Activated CD4-positive, alpha-beta T cell treated with anti-CD3 and anti-CD28 coated beads, Interleukin-2, amount 50 U/mL, for 1 hour (primary cell): ENCODE measurements around the gene C6orf58.
A peak's percentile ranks its signal among the peaks of the same experiment; 100 is the strongest.

Experiments
- DNase-seq: peaks from one replicate; pipeline ENCODE4 v3.0.0-alpha.2; 2020

The C6orf58 gene

DNA sequence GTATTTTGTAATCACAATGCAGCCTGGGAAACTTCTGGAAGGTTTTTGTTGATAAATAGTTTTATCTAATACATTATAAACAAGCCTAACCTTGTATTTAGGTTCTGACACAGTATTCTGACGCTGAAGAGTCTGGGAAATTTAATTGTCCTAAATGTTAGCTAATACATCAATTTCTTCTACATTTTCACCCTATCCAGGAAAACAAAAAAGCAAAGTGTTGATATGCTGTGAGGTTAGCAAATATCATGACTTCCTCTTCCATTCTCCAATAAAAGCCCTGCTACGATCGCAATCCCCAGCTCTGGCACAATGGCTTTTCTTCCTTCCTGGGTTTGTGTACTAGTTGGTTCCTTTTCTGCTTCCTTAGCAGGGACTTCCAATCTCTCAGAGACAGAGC, at the start of gene C6orf58:
C6orf58 (plus strand) TSS at position 301 of the 400 bp plus-strand sequence; CDS start at position 313, 12 bp downstream.
- DNase-seq, result no peak

DNA sequence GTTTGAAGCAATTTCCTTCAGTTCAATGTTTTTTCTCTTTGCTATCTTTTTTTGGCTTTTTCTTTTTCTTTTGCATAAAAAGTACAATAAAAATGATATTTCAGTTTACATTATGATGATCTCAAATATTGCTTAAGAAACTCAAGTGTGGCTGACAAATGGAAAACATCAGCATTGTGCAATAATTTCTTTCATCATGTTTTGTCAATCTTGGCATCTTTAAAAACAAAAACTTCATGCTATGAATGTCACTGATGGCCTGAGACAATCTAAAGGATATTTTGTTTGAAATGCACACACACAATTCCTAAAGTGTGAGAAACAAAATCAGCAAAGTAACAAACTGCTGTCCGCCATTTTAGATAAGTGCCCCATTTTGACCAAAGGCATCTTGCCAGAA, 44.0 kb upstream of the C6orf58 start:
- no peak for DNase-seq

DNA sequence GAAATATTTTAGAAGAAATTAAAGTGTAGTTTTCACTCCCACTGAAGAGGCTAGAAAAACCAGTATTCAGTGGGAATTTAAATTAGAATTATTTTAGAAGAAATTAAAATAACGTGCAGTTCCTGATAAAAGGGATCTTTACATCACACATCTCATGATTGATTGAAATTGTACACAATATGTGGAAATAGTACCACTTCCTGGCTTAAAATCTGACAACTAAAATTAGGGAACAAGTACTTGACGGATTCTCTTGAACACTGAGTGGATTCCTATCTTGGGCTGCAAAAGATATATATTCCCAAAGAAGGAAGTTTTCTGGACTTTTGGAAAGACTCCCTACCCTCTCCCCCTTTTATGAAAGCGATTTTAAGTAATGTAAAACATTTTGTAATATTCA, 43.2 kb upstream of the C6orf58 start:
- no peak for DNase-seq

DNA sequence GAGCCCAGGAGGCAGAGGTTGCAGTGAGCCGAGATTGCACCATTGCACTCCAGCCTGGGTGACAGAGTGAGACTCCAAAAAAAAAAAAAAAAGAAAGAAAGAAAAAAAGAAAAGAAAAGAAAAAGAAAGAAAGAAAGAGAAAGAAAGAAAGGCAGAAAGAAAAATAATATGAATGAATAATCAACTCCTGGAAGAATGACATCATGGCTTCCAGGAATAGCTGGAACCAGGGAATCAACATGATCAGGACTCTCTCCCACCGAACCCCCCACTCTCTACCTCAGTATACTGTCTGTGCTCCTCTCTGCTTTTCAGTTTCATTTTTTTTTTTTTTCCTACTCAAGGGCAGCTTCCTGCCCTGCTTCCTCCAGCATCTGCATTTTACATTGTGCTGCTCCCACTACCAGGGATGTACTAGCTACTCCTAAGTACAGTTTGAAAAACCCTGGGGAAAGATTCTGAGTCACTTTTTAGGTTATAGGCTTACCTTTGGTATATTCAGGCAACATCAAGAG, 38.2 kb upstream of the C6orf58 start:
- no peak for DNase-seq

DNA sequence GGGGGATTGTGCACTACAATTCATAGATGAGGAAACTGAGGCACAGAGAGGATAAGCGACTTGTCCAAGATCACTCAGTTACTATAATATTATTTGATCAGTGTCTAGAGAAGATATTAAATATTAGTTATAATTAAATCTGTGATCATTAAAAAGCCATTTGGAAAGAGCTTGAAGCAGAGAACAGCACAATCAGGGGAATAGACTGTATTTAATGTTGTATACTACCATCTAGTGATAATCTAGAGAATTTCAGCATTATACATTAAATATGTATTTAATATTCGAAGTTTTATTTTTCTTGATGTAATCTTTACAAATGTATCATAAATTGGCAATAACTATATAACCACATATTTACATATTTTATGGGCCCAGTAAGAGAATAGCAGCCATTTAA, 37.7 kb upstream of the C6orf58 start:
- no peak for DNase-seq

DNA sequence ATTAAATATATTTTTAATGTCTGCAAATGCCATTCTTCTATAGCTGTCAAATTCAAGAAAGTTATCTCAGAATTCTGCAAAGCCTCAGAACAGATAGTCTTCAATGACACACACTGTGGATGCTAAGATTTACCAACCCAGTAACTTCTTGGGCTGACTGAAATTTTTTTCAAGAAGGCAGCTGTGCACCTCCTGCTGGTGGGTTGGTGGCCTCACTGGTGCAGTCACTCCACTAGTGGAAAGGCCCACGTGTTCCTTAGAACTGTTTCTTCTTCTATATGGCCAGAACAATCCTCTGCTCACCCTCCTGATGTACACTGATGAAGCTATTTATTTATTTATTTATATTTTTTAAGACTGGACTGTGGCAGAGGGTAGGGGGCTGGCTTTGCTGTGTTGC, 29.8 kb upstream of the C6orf58 start:
- DNase-seq, result peak; percentile 2

DNA sequence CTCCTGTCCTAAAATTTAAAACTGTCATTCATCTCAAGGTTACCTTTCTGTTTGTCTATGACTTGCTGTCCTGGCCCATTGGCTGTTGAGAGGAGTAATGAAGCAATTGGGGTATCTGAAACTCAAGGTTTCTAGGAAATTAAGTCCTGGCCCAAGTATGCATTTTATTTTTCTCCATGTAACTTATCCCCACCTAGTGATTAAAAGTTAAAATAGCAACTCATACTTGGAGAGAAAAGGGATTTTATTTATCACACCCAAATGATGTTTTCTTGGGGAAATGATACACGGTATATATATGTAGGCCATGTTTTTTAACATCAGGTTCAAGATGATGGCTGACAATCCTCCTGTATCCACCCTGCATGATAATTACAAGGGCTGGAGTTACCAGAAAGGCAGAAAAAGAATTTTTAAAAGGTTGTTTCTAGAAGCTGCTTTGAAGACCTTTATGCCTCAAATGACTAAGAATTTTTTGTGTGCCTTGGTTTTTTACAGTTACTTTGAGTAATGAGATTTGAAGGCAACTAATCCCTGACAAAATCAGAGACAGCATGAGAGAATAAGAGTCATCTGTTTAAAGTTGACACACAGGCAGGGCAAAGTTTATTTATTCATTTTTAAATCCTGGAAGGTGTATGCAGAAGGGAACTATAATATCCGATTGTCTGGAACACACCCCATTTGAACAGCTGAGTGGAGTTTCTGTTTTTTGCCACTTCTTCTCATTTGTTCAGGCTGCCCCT, 28.9 kb upstream of the C6orf58 start:
- no peak for DNase-seq

DNA sequence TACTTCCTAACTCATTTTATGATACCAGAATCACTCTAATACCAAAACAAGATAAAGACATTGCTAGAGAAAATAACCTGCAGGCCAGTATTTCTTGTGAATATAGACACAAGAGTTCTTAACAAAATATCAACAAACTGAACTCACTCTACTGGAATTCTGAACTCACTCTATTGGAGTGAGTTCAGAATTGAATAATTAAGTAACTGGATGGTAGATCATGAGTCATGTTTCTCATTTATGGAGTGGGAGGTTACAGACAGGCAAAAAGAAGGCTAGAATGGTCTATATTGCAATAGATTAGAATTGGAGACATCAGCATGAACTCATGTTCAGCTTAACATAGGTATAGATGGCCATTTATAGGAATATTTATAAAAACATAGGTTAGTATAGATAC, 26.6 kb upstream of the C6orf58 start:
- no peak for DNase-seq

DNA sequence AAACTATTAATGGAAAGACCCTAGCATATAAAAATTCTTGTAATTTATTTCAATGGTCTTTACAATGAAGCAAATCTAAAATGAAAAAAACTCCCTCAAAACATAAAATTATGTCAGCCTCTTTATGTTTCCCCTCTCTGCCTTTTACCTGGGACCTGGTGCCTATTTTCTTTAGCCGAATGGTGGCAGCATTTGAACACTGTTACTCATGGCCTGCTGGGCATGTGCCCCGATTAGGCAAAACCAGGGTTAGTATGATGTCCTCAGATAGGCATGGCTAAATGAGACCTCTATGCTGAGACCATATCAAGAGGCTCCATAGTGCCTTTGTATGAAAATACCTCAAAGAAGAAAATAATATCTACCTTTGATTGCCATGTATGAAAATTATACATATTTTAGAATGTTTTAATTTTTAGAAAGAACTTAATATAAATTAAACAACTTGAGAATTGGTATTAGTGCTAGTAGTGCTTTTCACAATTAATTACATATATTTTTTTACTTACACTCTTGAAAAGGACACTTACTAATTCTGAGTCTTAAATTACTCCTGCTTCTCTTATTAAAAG, 22.5 kb upstream of the C6orf58 start:
- no peak for DNase-seq

DNA sequence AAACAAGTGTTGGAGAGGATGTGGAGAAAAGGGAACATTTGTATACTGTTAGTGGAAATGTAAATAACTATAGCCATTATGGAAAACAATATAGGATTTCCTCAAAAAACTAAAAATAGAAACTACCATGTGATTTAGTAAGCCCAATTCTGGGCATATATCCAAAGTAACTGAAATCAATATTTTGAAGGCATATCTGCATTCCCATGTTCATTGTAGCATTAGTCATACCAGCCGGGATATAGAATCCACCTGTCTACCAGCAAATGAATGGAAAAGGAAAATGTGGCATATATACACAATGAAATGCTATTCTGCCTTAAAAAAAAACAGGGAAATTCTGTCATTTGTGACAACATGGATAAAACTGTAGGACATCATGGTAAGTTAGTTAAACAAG, 15.3 kb upstream of the C6orf58 start:
- no peak for DNase-seq

DNA sequence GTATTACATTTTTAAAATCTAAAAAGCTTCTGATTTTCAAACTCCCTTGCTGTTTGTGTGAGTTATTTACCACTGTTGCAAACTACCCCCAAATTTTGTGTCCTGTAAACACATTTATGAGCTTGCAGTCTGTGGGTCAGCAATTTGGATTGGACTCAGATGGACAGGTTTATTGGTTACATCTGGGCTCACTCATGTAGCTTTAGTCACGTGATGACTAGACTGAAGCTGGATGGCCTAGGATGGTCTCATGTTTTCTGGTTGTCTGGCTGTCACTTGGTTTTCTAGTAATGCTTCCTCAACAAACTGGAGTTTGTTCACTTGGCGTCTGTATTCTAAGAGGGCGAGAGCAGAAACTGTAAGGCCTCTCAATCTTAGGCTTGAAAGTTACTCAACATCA, 12.2 kb upstream of the C6orf58 start:
- DNase-seq, result no peak

DNA sequence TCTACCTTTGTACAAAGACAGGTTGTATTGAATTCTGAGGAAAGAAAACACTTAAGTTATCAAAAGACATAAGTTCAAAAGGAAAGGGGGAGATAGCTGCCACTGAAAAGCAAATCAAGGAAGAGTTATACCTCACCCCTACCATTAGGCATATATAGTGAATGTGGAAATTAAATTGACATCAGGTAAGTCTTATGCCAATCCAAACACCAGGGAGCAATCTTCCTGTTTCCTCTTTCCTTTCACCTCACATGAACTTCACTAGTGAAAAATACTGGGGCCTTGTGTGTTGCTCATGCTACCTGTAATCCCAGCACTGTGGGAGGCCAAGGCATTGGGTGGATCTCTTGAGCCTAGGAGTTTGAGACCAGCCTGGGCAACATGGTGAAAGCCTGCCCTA, 10.9 kb upstream of the C6orf58 start:
- DNase-seq, result no peak

DNA sequence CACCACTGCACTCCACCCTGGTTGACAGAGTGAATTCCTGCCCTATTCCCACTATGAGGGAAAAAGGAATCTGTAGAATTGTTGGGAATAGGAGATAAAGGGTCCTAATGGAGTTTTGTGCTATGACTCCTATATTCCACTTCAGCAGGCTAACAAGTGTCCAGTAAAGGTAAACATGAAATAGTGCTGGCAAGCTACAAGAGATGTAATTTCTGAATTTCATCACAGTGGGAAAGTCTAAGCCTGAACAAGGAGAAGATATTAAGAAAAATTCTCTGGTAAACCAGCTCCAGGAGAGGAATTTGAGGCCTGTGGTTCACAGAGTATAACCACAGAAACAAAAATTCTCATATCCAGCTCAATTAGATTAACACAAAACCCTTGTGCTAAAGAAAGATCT, 10.3 kb upstream of the C6orf58 start:
- no peak for DNase-seq

DNA sequence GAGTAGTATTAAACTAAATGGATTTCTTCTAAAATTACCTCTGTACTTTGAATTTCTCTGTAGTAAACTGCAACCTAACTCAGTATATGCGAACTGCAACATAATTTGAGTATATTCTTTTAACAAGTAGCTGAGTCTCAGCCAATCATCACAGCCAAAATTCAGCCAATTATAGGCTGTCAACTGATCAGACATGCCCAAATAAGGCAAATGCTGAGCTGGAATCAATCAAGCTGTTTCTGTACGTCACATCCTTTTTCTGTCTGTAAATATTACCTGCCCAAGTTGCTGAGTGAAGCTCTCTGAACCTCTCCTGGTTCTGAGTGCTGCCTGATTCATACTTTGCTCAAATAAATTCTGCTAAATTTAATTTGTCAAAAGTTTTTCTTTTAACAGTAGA, 9.5 kb upstream of the C6orf58 start:
- DNase-seq, result no peak

DNA sequence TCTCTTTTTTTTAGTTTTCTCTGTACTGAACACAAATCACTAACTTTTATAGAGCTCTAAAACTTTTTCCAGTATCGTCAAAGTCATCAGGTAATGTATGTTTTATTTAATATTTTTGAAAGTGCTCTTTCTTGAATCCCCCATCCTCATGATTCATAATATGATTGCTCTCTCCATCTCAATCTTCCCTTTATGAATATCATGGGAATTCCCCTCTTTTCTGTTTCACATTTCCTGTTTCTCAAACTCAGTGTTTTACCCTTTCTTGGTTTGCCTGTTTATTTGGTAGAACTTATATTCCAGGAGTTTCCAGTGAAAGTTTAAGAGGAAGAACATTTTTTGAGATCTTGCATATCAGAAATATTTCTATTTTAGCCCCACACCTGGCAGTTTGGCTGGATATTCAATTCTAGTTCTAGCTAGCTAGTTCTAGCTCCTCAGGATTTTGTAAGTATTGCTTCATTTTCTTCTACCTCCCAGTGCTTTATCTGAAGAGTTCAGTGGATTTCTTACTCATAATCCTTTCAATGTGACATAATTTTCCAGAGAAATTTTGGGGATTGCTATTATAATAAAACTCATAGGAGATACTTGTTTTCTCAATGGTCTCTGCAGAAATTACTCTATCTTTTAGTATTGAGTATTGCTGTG, 6.1 kb upstream of the C6orf58 start:
- no peak for DNase-seq

DNA sequence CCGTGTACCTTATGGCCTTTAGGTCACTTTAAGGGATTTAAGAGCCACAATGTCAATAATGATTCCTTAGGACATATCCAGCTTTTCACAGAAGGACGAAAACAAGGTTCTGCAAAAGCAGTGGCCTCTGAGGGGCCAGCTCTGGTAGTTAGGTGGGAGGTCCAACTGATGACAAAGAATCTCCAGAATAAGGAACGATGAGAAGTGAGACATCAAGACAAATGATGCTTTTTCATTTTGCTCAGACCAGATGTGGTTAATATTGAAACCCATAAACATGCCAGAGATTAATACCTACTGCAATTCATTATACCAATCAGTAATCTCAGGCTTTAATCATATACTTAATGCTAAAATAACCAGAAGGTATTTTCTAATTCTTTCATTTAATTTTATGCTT, 1.9 kb downstream of the C6orf58 start:
- no peak for DNase-seq

DNA sequence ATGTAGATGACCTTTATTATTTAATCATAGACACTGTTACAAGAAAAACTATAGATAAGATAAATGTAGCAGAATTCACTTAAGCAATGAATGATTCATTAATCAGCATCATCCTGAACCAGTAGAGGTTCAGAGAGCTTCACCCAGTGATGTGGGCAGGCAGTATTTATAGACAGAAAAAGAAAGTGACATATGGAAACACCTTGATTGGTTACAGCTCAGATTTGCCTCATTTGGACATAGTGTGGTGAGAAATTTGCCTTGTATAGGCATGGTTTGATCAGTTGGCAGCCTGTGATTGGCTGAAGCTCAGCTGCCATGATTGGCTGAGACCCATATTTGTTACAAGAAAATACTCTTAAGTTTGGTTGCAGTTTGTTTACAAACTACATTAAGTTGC, 4.6 kb downstream of the C6orf58 start:
- DNase-seq, result no peak

DNA sequence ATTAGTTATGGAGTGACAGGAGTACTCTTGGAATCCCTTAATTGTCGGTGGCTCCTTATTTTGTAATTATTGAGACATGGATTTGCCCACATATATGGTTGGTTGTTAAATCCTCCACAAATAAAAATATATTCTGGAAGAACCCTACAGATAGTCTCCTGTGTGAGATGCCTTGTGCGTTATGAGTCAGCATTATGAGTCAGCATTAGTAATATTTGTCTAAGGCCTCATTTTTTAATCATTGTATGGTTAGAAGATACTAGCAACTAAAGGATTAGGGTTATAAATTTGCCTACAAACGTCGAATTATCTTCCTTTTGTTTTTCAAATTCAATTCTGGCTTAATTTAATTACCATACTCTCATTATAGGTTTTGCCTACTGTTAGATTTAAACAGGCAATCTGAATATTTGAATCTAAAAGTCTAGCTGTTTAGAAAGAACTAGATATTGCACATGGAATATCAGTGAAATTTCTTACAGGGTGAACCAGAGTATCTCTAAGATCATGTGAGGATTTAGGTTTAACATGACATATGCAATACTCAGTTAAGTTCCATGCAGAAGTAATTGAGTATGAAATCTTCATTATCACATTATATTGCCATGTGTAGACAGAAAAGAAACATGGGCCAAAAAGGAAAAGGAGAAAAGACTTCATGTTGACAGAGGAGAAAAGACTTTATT, 5.9 kb downstream of the C6orf58 start:
- DNase-seq, result no peak

DNA sequence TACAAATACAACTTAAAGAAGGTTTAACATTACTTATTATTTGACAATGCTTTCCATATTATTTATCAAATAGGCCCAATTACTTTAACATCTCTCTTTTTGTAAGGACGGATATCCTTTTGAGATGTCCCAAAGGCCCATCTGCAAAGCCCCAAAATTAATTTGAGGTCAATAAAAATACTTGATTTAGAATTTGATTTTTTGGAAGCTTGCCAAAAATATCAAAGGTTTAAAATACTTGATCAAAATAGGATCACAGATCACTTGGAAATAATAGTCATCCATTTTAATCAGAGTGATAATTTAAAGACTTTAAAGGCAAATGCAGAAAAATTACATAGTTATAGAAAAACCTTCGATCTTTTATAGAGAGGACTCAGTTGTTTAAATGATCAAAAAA, 8.1 kb downstream of the C6orf58 start:
- no peak for DNase-seq

DNA sequence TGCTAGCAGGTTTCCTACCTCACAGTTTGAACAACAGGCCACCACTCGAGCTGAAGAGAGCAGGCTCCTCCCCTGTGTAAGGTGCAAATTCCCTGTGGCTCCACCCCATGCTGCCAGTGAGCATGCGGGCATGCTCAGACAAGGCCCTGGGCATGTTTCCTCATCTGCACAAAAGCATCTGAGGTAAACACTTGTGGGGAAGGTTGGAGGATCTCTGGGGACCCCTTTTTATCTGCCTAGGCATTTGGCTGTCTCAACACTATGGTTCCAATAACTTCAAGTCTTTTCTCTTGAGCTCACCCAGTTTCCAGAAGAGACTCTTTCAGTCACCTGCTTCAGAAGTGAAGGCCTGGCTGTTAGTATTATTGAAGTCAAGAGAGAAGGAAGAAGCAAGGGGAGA, 9.4 kb downstream of the C6orf58 start:
- no peak for DNase-seq

DNA sequence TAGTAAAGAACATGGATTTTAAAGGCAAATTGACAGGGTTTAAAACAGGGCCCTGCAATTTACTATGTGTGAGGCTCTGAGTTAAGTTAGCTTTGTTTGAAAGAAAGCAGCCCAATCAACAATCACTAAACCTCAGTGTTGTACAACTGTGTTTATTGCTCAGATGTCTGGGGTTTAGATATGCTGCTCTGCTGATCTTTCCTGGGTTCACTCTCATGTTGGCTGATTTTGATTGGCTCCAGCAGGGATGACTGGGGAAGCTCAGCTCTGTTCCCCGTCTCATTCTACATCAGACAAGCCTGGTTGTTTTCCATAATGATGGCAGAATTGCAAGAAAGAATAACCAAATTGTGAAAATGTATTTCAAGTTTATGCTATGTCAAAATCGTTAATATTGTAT, 10.9 kb downstream of the C6orf58 start:
- no peak for DNase-seq

DNA sequence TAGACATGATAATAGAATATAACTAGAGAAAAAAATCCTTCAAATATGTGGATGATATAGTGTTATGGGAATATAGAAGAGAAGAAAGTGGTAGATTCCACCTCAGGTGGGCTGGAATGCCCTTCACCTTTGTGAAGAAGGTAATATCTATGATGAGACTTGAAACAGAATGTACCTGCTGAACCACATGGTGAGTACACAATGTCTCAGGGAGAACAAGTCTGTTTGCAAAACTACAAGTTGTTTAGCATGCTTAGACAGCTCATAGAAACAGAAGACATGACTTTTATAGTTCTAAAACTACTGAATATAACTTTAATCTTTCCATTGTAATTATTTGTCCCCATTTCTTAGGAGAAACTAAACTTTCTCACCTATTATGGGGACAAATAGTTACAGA, 12.2 kb downstream of the C6orf58 start:
- DNase-seq, result no peak

DNA sequence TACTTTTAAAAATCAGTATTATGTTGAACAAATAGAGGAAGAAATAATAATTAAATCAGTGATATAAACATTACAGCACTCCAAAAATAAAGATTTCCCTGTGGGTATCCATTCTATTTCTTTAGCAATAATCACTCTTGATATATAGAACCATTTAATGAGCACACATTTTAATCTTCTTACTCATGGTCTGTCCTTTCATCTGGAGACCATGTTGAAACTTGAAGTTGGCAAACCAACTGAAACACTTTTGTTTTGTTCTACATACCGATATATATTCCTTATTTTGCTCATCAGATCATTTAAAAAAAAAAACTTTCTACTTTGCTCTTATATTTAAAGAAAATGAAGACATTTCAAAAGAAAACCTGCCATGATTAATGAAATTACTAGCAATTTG, 13.4 kb downstream of the C6orf58 start:
- DNase-seq, result no peak

DNA sequence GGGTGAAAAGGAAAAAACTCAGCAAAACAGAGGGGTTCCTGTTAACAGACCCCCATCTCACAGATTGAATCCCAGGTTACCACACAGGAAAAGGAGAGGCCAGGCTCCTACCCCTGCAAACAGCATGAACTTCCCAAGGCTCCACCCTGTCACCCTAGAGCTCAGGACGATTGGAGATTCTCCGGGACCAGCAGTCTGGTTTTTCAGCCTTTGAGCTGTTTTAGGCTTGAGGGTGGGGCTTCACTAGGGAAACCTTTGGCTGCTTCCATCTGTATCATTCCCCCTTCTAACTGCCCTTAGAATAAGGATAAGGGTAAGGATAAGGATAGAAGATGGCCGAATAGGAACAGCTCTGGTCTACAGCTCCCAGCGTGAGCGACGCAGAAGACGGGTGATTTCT, 16.0 kb downstream of the C6orf58 start:
- no peak for DNase-seq
